H9 (cell line): ENCODE data around the gene SUSD2. TPM values are rescaled to one million over a fixed set of nuclear protein-coding genes. Genes with fewer than 3 reads are reported as not detected.

Experiments
- DNase-seq: peaks from one replicate; pipeline ENCODE4 v3.0.0-alpha.2; 2017
- H2AFZ ChIP-seq: one replicate; pipeline ENCODE4 v1.6.1; 2013; ENCODE audit warnings: mild to moderate bottlenecking, low read length, control low read depth, moderate library complexity
- H2AK5ac ChIP-seq: 2 replicates; pipeline ENCODE4 v1.6.1; 2013; ENCODE audit warnings: low read length, control low read depth, mixed read lengths; ENCODE audit not compliant: insufficient read length
- H2BK120ac ChIP-seq: one replicate; pipeline ENCODE4 v1.6.1; 2013; ENCODE audit warnings: low read depth, mild to moderate bottlenecking, low read length, control low read depth, inconsistent platforms; ENCODE audit not compliant: poor library complexity, severe bottlenecking
- H2BK12ac ChIP-seq: 2 replicates; pipeline ENCODE4 v1.6.1; 2013; ENCODE audit warnings: low read length, control low read depth, mixed read lengths, low read depth; ENCODE audit not compliant: insufficient read length
- H2BK15ac ChIP-seq: 2 replicates; pipeline ENCODE4 v1.6.1; 2013; ENCODE audit warnings: low read depth, low read length, control low read depth
- H2BK20ac ChIP-seq: one replicate; pipeline ENCODE4 v1.6.1; 2013; ENCODE audit warnings: low read depth, mild to moderate bottlenecking, low read length, control low read depth, inconsistent platforms; ENCODE audit not compliant: poor library complexity, severe bottlenecking
- H2BK5ac ChIP-seq: 2 replicates; pipeline ENCODE4 v1.6.1; 2013; ENCODE audit warnings: low read length, control low read depth, mixed read lengths; ENCODE audit not compliant: insufficient read length
- H3K14ac ChIP-seq: 2 replicates; pipeline ENCODE4 v1.6.1; 2013; ENCODE audit warnings: low read length, control low read depth; ENCODE audit not compliant: insufficient read depth
- H3K18ac ChIP-seq: 2 replicates; pipeline ENCODE4 v1.6.1; 2013; ENCODE audit warnings: low read depth, mild to moderate bottlenecking, mixed read lengths, low read length, control low read depth; ENCODE audit not compliant: insufficient read length
- H3K23ac ChIP-seq: 2 replicates; pipeline ENCODE4 v1.6.1; 2013; ENCODE audit warnings: low read length, control low read depth, mixed read lengths, low read depth; ENCODE audit not compliant: insufficient read length
- H3K23me2 ChIP-seq: 2 replicates; pipeline ENCODE4 v1.6.1; 2013; ENCODE audit warnings: low read depth, mild to moderate bottlenecking, mixed read lengths, low read length, control low read depth; ENCODE audit not compliant: insufficient read length, poor library complexity, severe bottlenecking
- H3K27ac ChIP-seq: 2 replicates; pipeline ENCODE4 v1.5.1; 2013; ENCODE audit warnings: low read length, control low read depth, mixed read lengths, low read depth; ENCODE audit not compliant: insufficient read length
- H3K27me3 ChIP-seq: 2 replicates; pipeline ENCODE4 v1.6.1; 2013; ENCODE audit warnings: low read length, control low read depth, inconsistent platforms; ENCODE audit not compliant: insufficient read depth
- H3K4ac ChIP-seq: 2 replicates; pipeline ENCODE4 v1.6.1; 2013; ENCODE audit warnings: low read depth, mild to moderate bottlenecking, control low read depth, inconsistent platforms, low read length, moderate library complexity
- H3K4me1 ChIP-seq: 2 replicates; pipeline ENCODE4 v1.6.1; 2013; ENCODE audit warnings: low read length, control low read depth, inconsistent platforms; ENCODE audit not compliant: insufficient read depth
- H3K4me2 ChIP-seq: 2 replicates; pipeline ENCODE4 v1.6.1; 2013; ENCODE audit warnings: low read length, control low read depth, mixed read lengths; ENCODE audit not compliant: insufficient read length, insufficient read depth
- H3K56ac ChIP-seq: 2 replicates; pipeline ENCODE4 v1.6.1; 2013; ENCODE audit warnings: low read depth, mild to moderate bottlenecking, mixed read lengths, low read length, control low read depth; ENCODE audit not compliant: insufficient read length
- H3K79me1 ChIP-seq: 2 replicates; pipeline ENCODE4 v1.6.1; 2013; ENCODE audit warnings: low read depth, mild to moderate bottlenecking, moderate library complexity, low read length, control low read depth, inconsistent platforms; ENCODE audit not compliant: insufficient read depth, poor library complexity, severe bottlenecking
- H3K79me2 ChIP-seq: 2 replicates; pipeline ENCODE4 v1.6.1; 2013; ENCODE audit warnings: low read length, control low read depth, inconsistent platforms; ENCODE audit not compliant: insufficient read depth
- H3K9ac ChIP-seq: 2 replicates; pipeline ENCODE4 v1.6.1; 2013; ENCODE audit warnings: low read length, control low read depth, mixed read lengths; ENCODE audit not compliant: insufficient read length; ENCODE audit errors: extremely low read depth
- H3K9me3 ChIP-seq: one replicate; pipeline ENCODE4 v1.6.1; 2013; ENCODE audit warnings: low read depth, low read length, inconsistent platforms; ENCODE audit not compliant: control insufficient read depth
- H3T11ph ChIP-seq: one replicate; pipeline ENCODE4 v1.6.1; 2013; ENCODE audit warnings: mild to moderate bottlenecking, low read length, control low read depth, inconsistent platforms
- H4K20me1 ChIP-seq: one replicate; pipeline ENCODE4 v1.6.1; 2013; ENCODE audit not compliant: control insufficient read depth, insufficient read length, insufficient read depth
- H4K5ac ChIP-seq: 2 replicates; pipeline ENCODE4 v1.6.1; 2013; ENCODE audit warnings: low read depth, mild to moderate bottlenecking, mixed read lengths, low read length, control low read depth; ENCODE audit not compliant: insufficient read length
- H4K8ac ChIP-seq: replicated peaks from 2 replicates; pipeline ENCODE4 v1.6.1; 2013; ENCODE audit warnings: low read length, control low read depth, mixed read lengths, low read depth; ENCODE audit not compliant: insufficient read length
- H4K91ac ChIP-seq: 2 replicates; pipeline ENCODE4 v1.6.1; 2013; ENCODE audit warnings: low read depth, mild to moderate bottlenecking, moderate library complexity, mixed read lengths, low read length, control low read depth; ENCODE audit not compliant: insufficient read length
- H3K27ac Mint-ChIP-seq, 3 experiments: 2 replicates in 2 of 3; 3 replicates in 1 of 3; pipeline ENCODE4 v1.8.0; 2020 to 2021; ENCODE audit warnings: mixed read lengths in 3 of 3, mild to moderate bottlenecking in 1 of 3, moderate library complexity in 1 of 3
- H3K27me3 Mint-ChIP-seq: 2 replicates; pipeline ENCODE4 v1.8.0; 2021; ENCODE audit warnings: low read depth, mild to moderate bottlenecking, moderate library complexity, mixed read lengths
- H3K36me3 Mint-ChIP-seq, 3 experiments: 2 replicates in 2 of 3; 3 replicates in 1 of 3; pipeline ENCODE4 v1.8.0; 2020 to 2021; ENCODE audit warnings: low read depth in 3 of 3, mixed read lengths in 3 of 3; ENCODE audit not compliant: insufficient read depth in 1 of 3
- H3K4me1 Mint-ChIP-seq, 2 experiments: 2 replicates each; pipeline ENCODE4 v1.8.0; 2020; ENCODE audit warnings: mixed read lengths in 2 of 2
- H3K4me3 Mint-ChIP-seq, 2 experiments: 2 replicates in 1 of 2; 3 replicates in 1 of 2; pipeline ENCODE4 v1.8.0; 2020 to 2021; ENCODE audit warnings: mild to moderate bottlenecking in 2 of 2, mixed read lengths in 2 of 2, moderate library complexity in 1 of 2
- H3K9me3 Mint-ChIP-seq, 2 experiments: 2 replicates in 1 of 2; 3 replicates in 1 of 2; pipeline ENCODE4 v1.8.0; 2020; ENCODE audit warnings: mild to moderate bottlenecking in 2 of 2, mixed read lengths in 2 of 2, moderate library complexity in 1 of 2
- WGBS: extraction: QIAGEN DNeasy Blood & Tissue Kit; methylation state at CpG from one replicate; pipeline ENCODE4 v1.1.7; 2013; ENCODE audit warnings: missing lambda C conversion rate, low lambda C conversion rate, mixed read lengths; ENCODE audit not compliant: insufficient read length; ENCODE audit errors: extremely low coverage; 5-methylcytosine and 5-hydroxymethylcytosine counted together
- total RNA-seq: library from RNA; stranded (reverse); gene quantifications from 2 replicates; pipeline ENCODE4 v1.2.1, GENCODE V29; 2021
- TF ChIP-seq, protein P1 (sequence below): fragments of 200-600 bp; sonication (generic); conservative IDR thresholded peaks from 3 replicates; pipeline ENCODE4 v1.8.0; 2021; ENCODE audit warnings: antibody characterized with exemption, mild to moderate bottlenecking

The SUSD2 gene
- total RNA-seq, 1 experiment from 2014 or later = 4.2 TPM

DNA sequence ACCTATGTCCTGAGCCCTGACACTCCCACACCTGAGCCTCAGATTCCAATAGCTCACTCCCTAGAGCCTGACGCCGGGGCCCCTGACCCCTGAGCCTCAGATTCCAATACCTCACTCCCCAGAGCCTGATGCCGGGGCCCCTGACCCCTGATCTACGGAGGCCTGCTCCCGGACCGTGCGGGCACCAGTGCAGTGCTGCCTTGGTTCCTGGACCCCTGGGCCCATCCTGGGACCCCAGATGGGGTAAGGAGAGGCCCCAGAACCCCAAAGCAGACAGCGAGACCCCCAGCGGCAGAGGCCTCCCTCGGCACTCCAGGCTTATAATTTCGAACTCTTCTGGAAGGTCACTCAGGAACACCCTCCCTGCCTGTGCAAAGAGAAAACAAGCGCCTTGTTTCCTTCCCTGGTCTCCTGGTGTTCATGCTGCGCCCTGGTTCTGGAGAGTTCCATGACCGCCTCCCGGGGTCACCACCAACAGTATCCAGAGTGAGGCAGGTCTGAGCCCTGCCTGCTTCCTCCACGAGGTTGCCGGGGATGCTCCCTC, 7.5 kb downstream of the SUSD2 start:
- H3K14ac ChIP-seq = no peak overlapping the region
- no CpG with 5 or more reads among the region's 17 CpGs for WGBS
- H2AK5ac ChIP-seq = no peak overlapping the region
- H3K27me3 Mint-ChIP-seq = no peaks in the 10 kb centered on the region
- no peaks in the 10 kb centered on the region for H3K4me1 ChIP-seq
- H2BK20ac ChIP-seq = no peak overlapping the region
- H3K18ac ChIP-seq = no peak overlapping the region
- H3K9me3 Mint-ChIP-seq = peaks cover 0 to 3% of the 10 kb centered on the region in 2 experiments; a peak in 1 of 5 replicates
- no peaks in the 10 kb centered on the region for H3K27me3 ChIP-seq
- H3K4me3 Mint-ChIP-seq = no peak overlapping the region
- no peak overlapping the region for H2BK15ac ChIP-seq
- H2BK5ac ChIP-seq = no peak overlapping the region
- no peak overlapping the region for H2BK12ac ChIP-seq
- no peak overlapping the region for H3K9ac ChIP-seq
- no peak overlapping the region for H3T11ph ChIP-seq
- no peak overlapping the region for H3K4me2 ChIP-seq
- no peak overlapping the region for H3K27ac ChIP-seq
- H2AFZ ChIP-seq = no peak overlapping the region
- no peaks in the 10 kb centered on the region for H3K79me2 ChIP-seq
- no peak overlapping the region for H3K23ac ChIP-seq
- H3K4ac ChIP-seq = no peak overlapping the region
- no peak for DNase-seq
- no peak overlapping the region for H4K5ac ChIP-seq
- no peaks in the 10 kb centered on the region for H4K20me1 ChIP-seq
- H4K91ac ChIP-seq = no peak overlapping the region
- no peak overlapping the region for H3K56ac ChIP-seq
- TF ChIP-seq, protein P1, sequence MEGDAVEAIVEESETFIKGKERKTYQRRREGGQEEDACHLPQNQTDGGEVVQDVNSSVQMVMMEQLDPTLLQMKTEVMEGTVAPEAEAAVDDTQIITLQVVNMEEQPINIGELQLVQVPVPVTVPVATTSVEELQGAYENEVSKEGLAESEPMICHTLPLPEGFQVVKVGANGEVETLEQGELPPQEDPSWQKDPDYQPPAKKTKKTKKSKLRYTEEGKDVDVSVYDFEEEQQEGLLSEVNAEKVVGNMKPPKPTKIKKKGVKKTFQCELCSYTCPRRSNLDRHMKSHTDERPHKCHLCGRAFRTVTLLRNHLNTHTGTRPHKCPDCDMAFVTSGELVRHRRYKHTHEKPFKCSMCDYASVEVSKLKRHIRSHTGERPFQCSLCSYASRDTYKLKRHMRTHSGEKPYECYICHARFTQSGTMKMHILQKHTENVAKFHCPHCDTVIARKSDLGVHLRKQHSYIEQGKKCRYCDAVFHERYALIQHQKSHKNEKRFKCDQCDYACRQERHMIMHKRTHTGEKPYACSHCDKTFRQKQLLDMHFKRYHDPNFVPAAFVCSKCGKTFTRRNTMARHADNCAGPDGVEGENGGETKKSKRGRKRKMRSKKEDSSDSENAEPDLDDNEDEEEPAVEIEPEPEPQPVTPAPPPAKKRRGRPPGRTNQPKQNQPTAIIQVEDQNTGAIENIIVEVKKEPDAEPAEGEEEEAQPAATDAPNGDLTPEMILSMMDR = no peak
- H3K36me3 Mint-ChIP-seq = no peaks in the 10 kb centered on the region
- H3K4me1 Mint-ChIP-seq = peaks cover 4 to 13% of the 10 kb centered on the region in 2 experiments; a peak in 3 of 4 replicates
- no peak overlapping the region for H4K8ac ChIP-seq
- no peaks in the 10 kb centered on the region for H3K9me3 ChIP-seq
- no peak overlapping the region; a peak in 1 of 7 replicates for H3K27ac Mint-ChIP-seq
- no peaks in the 10 kb centered on the region for H3K79me1 ChIP-seq
- H2BK120ac ChIP-seq = no peak overlapping the region
- H3K23me2 ChIP-seq = no peaks in the 10 kb centered on the region
